ENCODE results near the gene PDZRN3. TPM values are rescaled to one million over a fixed set of nuclear protein-coding genes. Genes with fewer than 3 reads are reported as not detected.

PDZRN3 gene
- total and polyA plus RNA-seq, 2 of the 13 experiments (the other 11 are each of a cell fraction or from before 2014, with no cell fraction given) = not detected

GRCh38 chr3:73419179-73419803, 205.4 kb downstream of the PDZRN3 start:
- no peak for ATAC-seq
- DNase-seq (ENCODE audit: low spot score) = no peak
- Histone ChIP-seq H3K27me3 (ENCODE audit: control insufficient read depth in 1 of 2, insufficient read depth in 2 of 2, low read length in 2 of 2) (no peaks in the 10 kb centered on the region), H3K9me3 (ENCODE audit: low read length) (no peaks in the 10 kb centered on the region), H3K4me2 (ENCODE audit: low read depth, low read length) (no peak overlapping the region), H3K4me1 (ENCODE audit: insufficient read depth, low read length) (no peaks in the 10 kb centered on the region), H3K79me2 (ENCODE audit: insufficient read depth, low read length) (no peaks in the 10 kb centered on the region), H3K9ac (ENCODE audit: insufficient read depth, low read depth, low read length) (no peak overlapping the region), H3K27ac (ENCODE audit: extremely low read length, insufficient read depth, low read length) (no peak overlapping the region), H3K36me3 (replicated peaks in 1 of 2; ENCODE audit: control insufficient read depth in 1 of 2, insufficient read depth in 2 of 2, low read length in 2 of 2) (no peaks in the 10 kb centered on the region), H3K4me3 (replicated peaks in 1 of 3; ENCODE audit: insufficient read depth in 1 of 3, low read depth in 2 of 3, low read length in 3 of 3) (no peak overlapping the region), H2AFZ (ENCODE audit: low read length) (no peak overlapping the region), H4K20me1 (ENCODE audit: insufficient read depth, low read length) (no peaks in the 10 kb centered on the region)
- intact Hi-C loops (cut with micrococcal nuclease; ENCODE audit: unreplicated experiment) (no loop called here), in situ Hi-C loops (cut with HindIII; ENCODE audit: extremely low pct_ligation_motif_present, low pct_unique_long_range_greater_than_20kb) (no loop called here)
- FAIRE-seq = no peak
- ChIA-PET CTCF (ENCODE audit: low intra/inter-chr PET ratio, low total read pairs) (no interaction called here), POLR2A (no interaction called here)
- TF ChIP-seq, protein P1, sequence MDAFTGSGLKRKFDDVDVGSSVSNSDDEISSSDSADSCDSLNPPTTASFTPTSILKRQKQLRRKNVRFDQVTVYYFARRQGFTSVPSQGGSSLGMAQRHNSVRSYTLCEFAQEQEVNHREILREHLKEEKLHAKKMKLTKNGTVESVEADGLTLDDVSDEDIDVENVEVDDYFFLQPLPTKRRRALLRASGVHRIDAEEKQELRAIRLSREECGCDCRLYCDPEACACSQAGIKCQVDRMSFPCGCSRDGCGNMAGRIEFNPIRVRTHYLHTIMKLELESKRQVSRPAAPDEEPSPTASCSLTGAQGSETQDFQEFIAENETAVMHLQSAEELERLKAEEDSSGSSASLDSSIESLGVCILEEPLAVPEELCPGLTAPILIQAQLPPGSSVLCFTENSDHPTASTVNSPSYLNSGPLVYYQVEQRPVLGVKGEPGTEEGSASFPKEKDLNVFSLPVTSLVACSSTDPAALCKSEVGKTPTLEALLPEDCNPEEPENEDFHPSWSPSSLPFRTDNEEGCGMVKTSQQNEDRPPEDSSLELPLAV (CRISPR knock-in tag; conservative IDR thresholded peaks at IDR 0.05; ENCODE audit: low read depth) = no peak
- TF ChIP-seq CBX2 (IDR thresholded peaks at IDR 0.05; ENCODE audit: low read depth, low read length) (no peak), CBX2 (CRISPR knock-in tag; IDR thresholded peaks at IDR 0.05; ENCODE audit: low read depth) (no peak), CEBPG (CRISPR knock-in tag; IDR thresholded peaks at IDR 0.05) (no peak), ASH2L (IDR thresholded peaks at IDR 0.05; ENCODE audit: insufficient read length, low read depth, low read length) (no peak), AHR (CRISPR knock-in tag; IDR thresholded peaks at IDR 0.05) (no peak), ZNF619 (CRISPR knock-in tag; IDR thresholded peaks at IDR 0.05) (no peak), SMARCE1 (IDR thresholded peaks at IDR 0.05; ENCODE audit: borderline replicate concordance) (no peak), TRIM24 (CRISPR knock-in tag; IDR thresholded peaks at IDR 0.05) (no peak), RBAK (CRISPR knock-in tag; IDR thresholded peaks at IDR 0.05) (no peak), ZNF17 (CRISPR knock-in tag; IDR thresholded peaks at IDR 0.05) (no peak), SNRNP70 (IDR thresholded peaks at IDR 0.05; ENCODE audit: low read depth, low read length) (no peak)
- TF ChIP-seq, protein P2, sequence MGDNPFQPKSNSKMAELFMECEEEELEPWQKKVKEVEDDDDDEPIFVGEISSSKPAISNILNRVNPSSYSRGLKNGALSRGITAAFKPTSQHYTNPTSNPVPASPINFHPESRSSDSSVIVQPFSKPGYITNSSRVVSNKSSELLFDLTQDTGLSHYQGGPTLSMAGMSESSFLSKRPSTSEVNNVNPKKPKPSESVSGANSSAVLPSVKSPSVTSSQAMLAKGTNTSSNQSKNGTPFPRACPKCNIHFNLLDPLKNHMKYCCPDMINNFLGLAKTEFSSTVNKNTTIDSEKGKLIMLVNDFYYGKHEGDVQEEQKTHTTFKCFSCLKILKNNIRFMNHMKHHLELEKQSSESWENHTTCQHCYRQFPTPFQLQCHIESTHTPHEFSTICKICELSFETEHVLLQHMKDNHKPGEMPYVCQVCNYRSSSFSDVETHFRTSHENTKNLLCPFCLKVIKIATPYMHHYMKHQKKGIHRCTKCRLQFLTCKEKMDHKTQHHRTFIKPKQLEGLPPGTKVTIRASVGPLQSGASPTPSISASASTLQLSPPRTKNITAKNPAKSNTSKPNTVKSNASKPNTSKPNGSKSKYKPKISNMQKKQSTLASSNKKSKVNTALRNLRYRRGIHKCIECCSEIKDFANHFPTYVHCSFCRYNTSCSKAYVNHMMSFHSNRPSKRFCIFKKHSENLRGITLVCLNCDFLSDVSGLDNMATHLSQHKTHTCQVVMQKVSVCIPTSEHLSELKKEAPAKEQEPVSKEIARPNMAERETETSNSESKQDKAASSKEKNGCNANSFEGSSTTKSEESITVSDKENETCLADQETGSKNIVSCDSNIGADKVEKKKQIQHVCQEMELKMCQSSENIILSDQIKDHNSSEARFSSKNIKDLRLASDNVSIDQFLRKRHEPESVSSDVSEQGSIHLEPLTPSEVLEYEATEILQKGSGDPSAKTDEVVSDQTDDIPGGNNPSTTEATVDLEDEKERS (CRISPR knock-in tag; IDR thresholded peaks at IDR 0.05) = no peak
- TF ChIP-seq, protein P3, sequence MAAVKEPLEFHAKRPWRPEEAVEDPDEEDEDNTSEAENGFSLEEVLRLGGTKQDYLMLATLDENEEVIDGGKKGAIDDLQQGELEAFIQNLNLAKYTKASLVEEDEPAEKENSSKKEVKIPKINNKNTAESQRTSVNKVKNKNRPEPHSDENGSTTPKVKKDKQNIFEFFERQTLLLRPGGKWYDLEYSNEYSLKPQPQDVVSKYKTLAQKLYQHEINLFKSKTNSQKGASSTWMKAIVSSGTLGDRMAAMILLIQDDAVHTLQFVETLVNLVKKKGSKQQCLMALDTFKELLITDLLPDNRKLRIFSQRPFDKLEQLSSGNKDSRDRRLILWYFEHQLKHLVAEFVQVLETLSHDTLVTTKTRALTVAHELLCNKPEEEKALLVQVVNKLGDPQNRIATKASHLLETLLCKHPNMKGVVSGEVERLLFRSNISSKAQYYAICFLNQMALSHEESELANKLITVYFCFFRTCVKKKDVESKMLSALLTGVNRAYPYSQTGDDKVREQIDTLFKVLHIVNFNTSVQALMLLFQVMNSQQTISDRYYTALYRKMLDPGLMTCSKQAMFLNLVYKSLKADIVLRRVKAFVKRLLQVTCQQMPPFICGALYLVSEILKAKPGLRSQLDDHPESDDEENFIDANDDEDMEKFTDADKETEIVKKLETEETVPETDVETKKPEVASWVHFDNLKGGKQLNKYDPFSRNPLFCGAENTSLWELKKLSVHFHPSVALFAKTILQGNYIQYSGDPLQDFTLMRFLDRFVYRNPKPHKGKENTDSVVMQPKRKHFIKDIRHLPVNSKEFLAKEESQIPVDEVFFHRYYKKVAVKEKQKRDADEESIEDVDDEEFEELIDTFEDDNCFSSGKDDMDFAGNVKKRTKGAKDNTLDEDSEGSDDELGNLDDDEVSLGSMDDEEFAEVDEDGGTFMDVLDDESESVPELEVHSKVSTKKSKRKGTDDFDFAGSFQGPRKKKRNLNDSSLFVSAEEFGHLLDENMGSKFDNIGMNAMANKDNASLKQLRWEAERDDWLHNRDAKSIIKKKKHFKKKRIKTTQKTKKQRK (IDR thresholded peaks at IDR 0.05; ENCODE audit: low read length) = no peak
- 48% methylated on average over 14 of the region's 14 CpGs for WGBS (ENCODE audit: low lambda C conversion rate)
- no TSS peak for BruUV-seq (replicated peaks)

Data from HepG2 (cell line).